ENCODE results near the gene SLC4A11. TPM values are rescaled to one million over a fixed set of nuclear protein-coding genes. Genes with fewer than 3 reads are reported as not detected.

The SLC4A11 gene
- total RNA-seq, 2 donors from 2014 or later = 0.52 TPM; not detected in 1

DNA sequence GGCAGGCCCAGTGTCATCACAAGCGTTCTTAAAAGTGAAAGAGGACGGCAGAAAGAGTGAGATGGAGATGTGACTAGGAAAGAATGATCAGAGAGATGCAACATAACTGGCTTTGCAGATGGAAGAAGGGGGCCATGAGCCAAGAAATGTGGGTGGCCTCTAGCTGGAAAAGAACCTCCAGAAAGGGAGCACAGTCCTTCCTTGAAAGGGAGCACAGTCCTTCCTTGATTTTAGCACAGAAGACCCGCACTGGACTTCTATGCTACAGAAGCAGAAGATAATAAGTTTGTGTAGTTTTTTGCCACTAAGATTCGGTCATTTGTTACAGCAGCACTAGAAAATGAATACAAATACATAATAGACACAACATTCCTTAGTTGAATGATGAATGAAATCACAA, 58.7 kb downstream of the SLC4A11 start:
- intact Hi-C loops (cut with DNase I) = no loop called here

DNA sequence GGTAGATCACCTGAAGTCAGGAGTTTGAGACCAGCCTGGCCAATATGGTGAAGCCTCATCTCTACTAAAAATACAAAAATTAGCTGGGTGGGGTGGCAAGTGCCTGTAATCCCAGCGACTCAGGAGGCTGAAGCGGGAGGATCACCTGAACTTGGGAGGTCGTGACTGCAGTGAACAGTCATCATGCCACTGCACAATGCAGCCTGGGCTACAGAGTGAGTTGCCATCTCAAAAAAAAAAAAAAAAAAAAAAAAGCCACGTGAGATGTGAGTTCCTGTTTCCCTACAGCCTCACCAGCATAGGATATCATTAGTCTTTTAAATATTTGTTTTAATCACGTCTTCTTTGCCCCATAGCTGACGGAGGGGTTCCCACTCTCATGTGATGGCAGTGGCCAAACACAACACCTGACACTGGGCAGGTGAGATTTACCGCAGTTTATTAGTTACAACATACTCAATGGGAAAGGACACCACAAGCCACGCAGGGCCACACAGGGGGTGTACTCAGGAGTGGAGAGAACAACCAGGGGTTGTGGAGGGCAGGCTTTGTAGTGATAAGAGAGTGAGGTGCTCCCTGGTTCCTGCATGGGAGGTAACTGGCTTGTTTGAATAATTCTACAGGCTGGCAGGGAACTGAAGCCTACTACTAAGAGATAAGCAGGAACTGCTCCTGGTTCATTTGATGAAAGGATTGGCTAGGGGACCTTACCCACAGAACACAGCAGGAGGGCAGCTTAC, 61.1 kb downstream of the SLC4A11 start:
- peaks cover 23% of the 10 kb centered on the region for H3K4me1 ChIP-seq
- H3K9me3 ChIP-seq = no peaks in the 10 kb centered on the region
- ATAC-seq = no peak
- intact Hi-C loops (cut with DNase I) = no loop called here
- 41 to 44% methylated on average over 7 to 8 of the region's 8 CpGs for WGBS, 2 donors
- DNase-seq = peak in 1 of 4 donors; percentile 33
- no peaks in the 10 kb centered on the region for H3K27me3 ChIP-seq
- H3K4me3 ChIP-seq = no peak overlapping the region
- TF ChIP-seq, protein P1, sequence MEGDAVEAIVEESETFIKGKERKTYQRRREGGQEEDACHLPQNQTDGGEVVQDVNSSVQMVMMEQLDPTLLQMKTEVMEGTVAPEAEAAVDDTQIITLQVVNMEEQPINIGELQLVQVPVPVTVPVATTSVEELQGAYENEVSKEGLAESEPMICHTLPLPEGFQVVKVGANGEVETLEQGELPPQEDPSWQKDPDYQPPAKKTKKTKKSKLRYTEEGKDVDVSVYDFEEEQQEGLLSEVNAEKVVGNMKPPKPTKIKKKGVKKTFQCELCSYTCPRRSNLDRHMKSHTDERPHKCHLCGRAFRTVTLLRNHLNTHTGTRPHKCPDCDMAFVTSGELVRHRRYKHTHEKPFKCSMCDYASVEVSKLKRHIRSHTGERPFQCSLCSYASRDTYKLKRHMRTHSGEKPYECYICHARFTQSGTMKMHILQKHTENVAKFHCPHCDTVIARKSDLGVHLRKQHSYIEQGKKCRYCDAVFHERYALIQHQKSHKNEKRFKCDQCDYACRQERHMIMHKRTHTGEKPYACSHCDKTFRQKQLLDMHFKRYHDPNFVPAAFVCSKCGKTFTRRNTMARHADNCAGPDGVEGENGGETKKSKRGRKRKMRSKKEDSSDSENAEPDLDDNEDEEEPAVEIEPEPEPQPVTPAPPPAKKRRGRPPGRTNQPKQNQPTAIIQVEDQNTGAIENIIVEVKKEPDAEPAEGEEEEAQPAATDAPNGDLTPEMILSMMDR (IDR thresholded peaks at IDR 0.05) = no peak
- TF ChIP-seq POLR2A (IDR thresholded peaks at IDR 0.05) = no peak
- peak overlapping the region in 2 of 4 donors; percentile 29 to 45 for H3K27ac ChIP-seq
- no peaks in the 10 kb centered on the region for H3K36me3 ChIP-seq (replicated peaks in 1 of 2; ENCODE audit: insufficient read depth in 1 of 2, low read depth in 2 of 2)

More for the DNA sequence above, 58.7 kb downstream of the SLC4A11 start:
- Histone ChIP-seq H3K4me1 (peaks cover 16% of the 10 kb centered on the region), H3K27me3 (no peaks in the 10 kb centered on the region), H3K27ac (no peak overlapping the region), H3K36me3 (replicated peaks in 1 of 2; ENCODE audit: insufficient read depth in 1 of 2, low read depth in 2 of 2) (no peaks in the 10 kb centered on the region), H3K4me3 (no peak overlapping the region), H3K9me3 (no peaks in the 10 kb centered on the region)
- no peak for ATAC-seq
- no peak for DNase-seq
- 69 to 87% methylated on average over 4 of the region's 4 CpGs for WGBS, 2 donors
- TF ChIP-seq, protein P1 (IDR thresholded peaks at IDR 0.05) = no peak
- TF ChIP-seq POLR2A (IDR thresholded peaks at IDR 0.05) = no peak

Other genes with a start within 250 kb of the SLC4A11 start
- gene GNRH2, start 195.6 kb downstream of the SLC4A11 start, total RNA-seq = not detected
- gene MRPS26, start 193.1 kb downstream of the SLC4A11 start, total RNA-seq = 10 to 100 TPM; 28.0 to 29.0 TPM
- gene OXT, start 167.6 kb downstream of the SLC4A11 start, total RNA-seq = not detected
- gene AVP, start 154.5 kb downstream of the SLC4A11 start, total RNA-seq = not detected
- 1 to 10 TPM; 7.0 to 7.3 TPM for gene FASTKD5, start 79.3 kb downstream of the SLC4A11 start, total RNA-seq
- 1 to 10 TPM; 3.9 to 4.9 TPM for gene UBOX5, start 79.3 kb downstream of the SLC4A11 start, total RNA-seq
- gene LZTS3, start 65.6 kb downstream of the SLC4A11 start, total RNA-seq = 10 to 100 TPM; 38.4 to 72.2 TPM
- 10 to 100 TPM; 64.3 to 82.8 TPM for gene DDRGK1, start 34.5 kb downstream of the SLC4A11 start, total RNA-seq
- gene ITPA, start 29.7 kb downstream of the SLC4A11 start, total RNA-seq = 10 to 100 TPM; 31.4 to 36.3 TPM
- gene DNAAF9, start 168.5 kb upstream of the SLC4A11 start, total RNA-seq = 10 to 100 TPM; 10.1 to 13.2 TPM
- gene ATRN, start 231.8 kb upstream of the SLC4A11 start, total RNA-seq = 10 to 100 TPM; 17.6 to 18.8 TPM